ENCODE measurements around the gene FZD10. TPM values are rescaled to one million over a fixed set of nuclear protein-coding genes. Genes with fewer than 3 reads are reported as not detected.

The FZD10 gene
- total RNA-seq, 2 experiments from 2014 or later: not detected

DNA sequence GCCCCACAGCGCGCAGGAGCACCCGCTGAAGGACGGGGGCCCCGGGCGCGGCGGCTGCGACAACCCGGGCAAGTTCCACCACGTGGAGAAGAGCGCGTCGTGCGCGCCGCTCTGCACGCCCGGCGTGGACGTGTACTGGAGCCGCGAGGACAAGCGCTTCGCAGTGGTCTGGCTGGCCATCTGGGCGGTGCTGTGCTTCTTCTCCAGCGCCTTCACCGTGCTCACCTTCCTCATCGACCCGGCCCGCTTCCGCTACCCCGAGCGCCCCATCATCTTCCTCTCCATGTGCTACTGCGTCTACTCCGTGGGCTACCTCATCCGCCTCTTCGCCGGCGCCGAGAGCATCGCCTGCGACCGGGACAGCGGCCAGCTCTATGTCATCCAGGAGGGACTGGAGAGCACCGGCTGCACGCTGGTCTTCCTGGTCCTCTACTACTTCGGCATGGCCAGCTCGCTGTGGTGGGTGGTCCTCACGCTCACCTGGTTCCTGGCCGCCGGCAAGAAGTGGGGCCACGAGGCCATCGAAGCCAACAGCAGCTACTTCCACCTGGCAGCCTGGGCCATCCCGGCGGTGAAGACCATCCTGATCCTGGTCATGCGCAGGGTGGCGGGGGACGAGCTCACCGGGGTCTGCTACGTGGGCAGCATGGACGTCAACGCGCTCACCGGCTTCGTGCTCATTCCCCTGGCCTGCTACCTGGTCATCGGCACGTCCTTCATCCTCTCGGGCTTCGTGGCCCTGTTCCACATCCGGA is 1.4 kb downstream of the FZD10 start:
- Mint-ChIP-seq H3K9me3 (no peaks in the 10 kb centered on the region), H3K27ac (no peak overlapping the region), H3K4me1 (peaks cover 4% of the 10 kb centered on the region), H3K4me3 (no peak overlapping the region), H3K36me3 (ENCODE audit: low read depth) (peaks cover 2% of the 10 kb centered on the region), H3K27me3 (peaks cover 48% of the 10 kb centered on the region)
- no peak for DNase-seq
- CTCF ChIA-PET: no interaction called here
- POLR2A ChIA-PET: no interaction called here

DNA sequence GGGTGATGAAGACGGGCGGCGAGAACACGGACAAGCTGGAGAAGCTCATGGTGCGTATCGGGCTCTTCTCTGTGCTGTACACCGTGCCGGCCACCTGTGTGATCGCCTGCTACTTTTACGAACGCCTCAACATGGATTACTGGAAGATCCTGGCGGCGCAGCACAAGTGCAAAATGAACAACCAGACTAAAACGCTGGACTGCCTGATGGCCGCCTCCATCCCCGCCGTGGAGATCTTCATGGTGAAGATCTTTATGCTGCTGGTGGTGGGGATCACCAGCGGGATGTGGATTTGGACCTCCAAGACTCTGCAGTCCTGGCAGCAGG is 1.9 kb downstream of the FZD10 start:
- H3K4me3 Mint-ChIP-seq: no peak overlapping the region
- H3K4me1 Mint-ChIP-seq: peaks cover 4% of the 10 kb centered on the region
- H3K27me3 Mint-ChIP-seq: peaks cover 48% of the 10 kb centered on the region
- DNase-seq: no peak
- CTCF ChIA-PET: no interaction called here
- no peak overlapping the region for H3K27ac Mint-ChIP-seq
- no peaks in the 10 kb centered on the region for H3K9me3 Mint-ChIP-seq
- POLR2A ChIA-PET: no interaction called here
- H3K36me3 Mint-ChIP-seq (ENCODE audit: low read depth): peaks cover 2% of the 10 kb centered on the region

GRCh38 chr12:130164936-130165335 is 2.7 kb downstream of the FZD10 start:
- ChIA-PET POLR2A (no interaction called here), CTCF (no interaction called here)
- Mint-ChIP-seq H3K9me3 (no peaks in the 10 kb centered on the region), H3K27ac (no peak overlapping the region), H3K4me1 (peaks cover 4% of the 10 kb centered on the region), H3K4me3 (no peak overlapping the region), H3K27me3 (peaks cover 48% of the 10 kb centered on the region), H3K36me3 (ENCODE audit: low read depth) (peaks cover 2% of the 10 kb centered on the region)
- no peak for DNase-seq

GRCh38 chr12:130166306-130166705 is 4.0 kb downstream of the FZD10 start:
- Mint-ChIP-seq H3K4me3 (no peak overlapping the region), H3K4me1 (peaks cover 4% of the 10 kb centered on the region), H3K27ac (no peak overlapping the region), H3K9me3 (no peaks in the 10 kb centered on the region), H3K36me3 (ENCODE audit: low read depth) (peaks cover 2% of the 10 kb centered on the region), H3K27me3 (peaks cover 52% of the 10 kb centered on the region)
- ChIA-PET CTCF (no interaction called here), POLR2A (no interaction called here)
- no peak for DNase-seq

- Mint-ChIP-seq H3K4me3 (no peak overlapping the region), H3K27ac (no peak overlapping the region), H3K9me3 (no peaks in the 10 kb centered on the region), H3K4me1 (peaks cover 4% of the 10 kb centered on the region), H3K27me3 (peaks cover 53% of the 10 kb centered on the region), H3K36me3 (ENCODE audit: low read depth) (peaks cover 2% of the 10 kb centered on the region)
- ChIA-PET POLR2A (no interaction called here), CTCF (no interaction called here)
- no peak for DNase-seq
Measured at GRCh38 chr12:130167537-130167936, 5.3 kb downstream of the FZD10 start.

DNA sequence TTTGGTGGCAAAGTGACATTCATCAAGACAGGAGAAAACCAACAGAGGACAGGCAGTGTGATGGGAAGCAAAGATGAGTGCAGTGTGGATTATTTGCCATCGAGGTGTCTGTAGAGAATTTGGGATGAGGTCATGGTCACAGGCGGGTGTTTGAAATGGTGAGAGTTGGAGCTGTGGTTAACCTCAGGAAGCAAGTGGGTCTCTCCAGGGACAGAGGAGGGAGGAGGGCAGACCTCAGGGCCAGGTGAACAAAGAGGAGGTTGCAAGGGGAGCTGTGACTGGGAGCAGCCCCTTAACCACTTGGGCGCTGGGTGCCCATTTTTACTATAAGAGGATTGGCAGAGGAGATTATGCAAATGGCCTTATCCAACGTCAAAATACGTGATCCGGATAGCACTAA is 7.0 kb downstream of the FZD10 start:
- ChIA-PET CTCF (no interaction called here), POLR2A (no interaction called here)
- Mint-ChIP-seq H3K4me3 (no peak overlapping the region), H3K36me3 (ENCODE audit: low read depth) (no peaks in the 10 kb centered on the region), H3K4me1 (no peaks in the 10 kb centered on the region), H3K27ac (no peak overlapping the region), H3K27me3 (peaks cover 45% of the 10 kb centered on the region), H3K9me3 (no peaks in the 10 kb centered on the region)
- DNase-seq: no peak

GRCh38 chr12:130169924-130170323 is 7.7 kb downstream of the FZD10 start:
- Mint-ChIP-seq H3K27me3 (peaks cover 39% of the 10 kb centered on the region), H3K4me1 (no peaks in the 10 kb centered on the region), H3K4me3 (no peak overlapping the region), H3K9me3 (no peaks in the 10 kb centered on the region), H3K36me3 (ENCODE audit: low read depth) (no peaks in the 10 kb centered on the region), H3K27ac (no peak overlapping the region)
- POLR2A ChIA-PET: no interaction called here
- no peak for DNase-seq
- CTCF ChIA-PET: no interaction called here

DNA sequence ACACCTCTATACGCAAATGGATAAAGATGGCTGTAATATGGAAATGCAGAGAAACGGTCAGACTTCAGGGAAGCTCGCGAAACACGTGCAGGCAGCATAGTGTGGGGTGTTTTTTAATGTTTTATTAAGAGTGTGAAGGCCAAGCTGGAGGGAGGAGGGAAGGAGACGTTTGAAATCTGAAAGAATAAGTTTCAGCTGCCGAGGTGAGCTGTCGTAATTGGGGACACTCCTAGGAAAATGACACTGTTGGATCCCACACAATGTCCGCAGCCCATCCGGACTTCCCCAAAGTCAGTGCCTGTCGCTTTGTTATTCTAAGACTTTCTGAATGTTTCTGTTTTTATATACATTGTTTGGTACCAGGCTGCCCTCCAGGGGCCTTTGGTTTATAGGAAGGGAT is 8.3 kb downstream of the FZD10 start:
- no peak overlapping the region for H3K4me3 Mint-ChIP-seq
- POLR2A ChIA-PET: no interaction called here
- H3K27ac Mint-ChIP-seq: no peak overlapping the region
- no peaks in the 10 kb centered on the region for H3K36me3 Mint-ChIP-seq (ENCODE audit: low read depth)
- CTCF ChIA-PET: no interaction called here
- no peaks in the 10 kb centered on the region for H3K9me3 Mint-ChIP-seq
- H3K27me3 Mint-ChIP-seq: peaks cover 34% of the 10 kb centered on the region
- no peaks in the 10 kb centered on the region for H3K4me1 Mint-ChIP-seq
- DNase-seq: no peak

DNA sequence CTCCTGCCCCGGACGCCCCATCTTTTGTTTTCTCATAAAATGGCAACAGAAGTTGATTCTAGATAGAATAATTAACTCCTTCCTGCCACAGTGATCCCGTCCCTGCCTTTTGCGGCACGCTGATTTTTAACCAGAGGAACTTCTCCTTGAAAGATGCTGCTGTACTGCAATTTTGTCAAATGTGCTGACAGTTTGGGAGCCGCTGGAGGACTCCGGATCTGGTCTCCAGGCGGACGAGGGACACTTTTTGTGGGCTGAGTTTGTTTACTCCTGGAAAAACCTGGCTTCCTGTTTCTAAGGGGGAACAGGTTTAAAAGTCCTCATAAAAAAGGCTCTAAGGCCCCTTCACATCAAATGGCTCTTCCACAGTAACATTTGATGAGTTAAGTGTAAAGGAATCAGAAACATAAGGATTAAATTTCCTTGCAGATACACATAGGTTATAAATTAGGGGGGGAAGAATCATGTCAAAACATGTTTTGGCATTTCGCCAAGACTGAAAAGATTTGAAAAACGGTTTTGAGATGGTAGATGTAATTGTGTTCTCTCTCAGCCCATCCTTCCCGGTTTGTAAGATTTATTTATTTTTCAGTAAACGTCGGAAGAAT is 15.5 kb downstream of the FZD10 start:
- ChIA-PET CTCF (interaction anchor here (0.7 kb wide), 1 partner anchor 535 kb away, joined by 3 read pairs; no protein-coding TSS in a partner anchor), POLR2A (no interaction called here)

DNA sequence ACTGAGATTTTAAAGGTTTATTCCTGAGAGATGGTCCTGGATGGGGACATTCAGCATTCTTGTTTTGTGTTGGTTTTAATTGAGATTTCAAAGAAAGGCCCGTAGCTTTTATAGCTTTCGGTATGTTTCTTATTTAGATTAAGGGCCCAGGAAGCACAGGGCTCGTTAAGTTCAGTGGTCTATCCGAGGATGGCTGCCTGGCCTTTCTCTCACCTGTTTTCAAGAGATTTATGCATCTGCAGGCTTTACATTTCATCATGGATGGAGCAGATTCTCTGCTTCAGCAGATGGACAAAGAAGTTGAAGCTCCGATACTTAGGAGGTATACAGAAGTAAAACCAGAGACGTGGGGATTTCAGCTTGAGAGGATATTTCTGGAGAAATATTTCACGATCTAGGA is 16.0 kb downstream of the FZD10 start:
- no peak for DNase-seq
- peaks cover 3% of the 10 kb centered on the region for H3K9me3 Mint-ChIP-seq
- H3K27ac Mint-ChIP-seq: no peak overlapping the region
- peaks cover 10% of the 10 kb centered on the region for H3K27me3 Mint-ChIP-seq
- H3K4me3 Mint-ChIP-seq: no peak overlapping the region
- POLR2A ChIA-PET: no interaction called here
- H3K36me3 Mint-ChIP-seq (ENCODE audit: low read depth): no peaks in the 10 kb centered on the region
- CTCF ChIA-PET: interaction anchor here (0.7 kb wide), 1 partner anchor 535 kb away, joined by 3 read pairs; no protein-coding TSS in a partner anchor
- no peaks in the 10 kb centered on the region for H3K4me1 Mint-ChIP-seq

More for the DNA sequence above, 15.5 kb downstream of the FZD10 start:
- no peak overlapping the region for H3K4me3 Mint-ChIP-seq
- no peaks in the 10 kb centered on the region for H3K4me1 Mint-ChIP-seq
- H3K27me3 Mint-ChIP-seq: peaks cover 12% of the 10 kb centered on the region
- H3K9me3 Mint-ChIP-seq: peaks cover 3% of the 10 kb centered on the region
- H3K27ac Mint-ChIP-seq: no peak overlapping the region
- no peak for DNase-seq
- no peaks in the 10 kb centered on the region for H3K36me3 Mint-ChIP-seq (ENCODE audit: low read depth)

GRCh38 chr12:130179191-130179590 is 16.9 kb downstream of the FZD10 start:
- no peak for DNase-seq
- no peak overlapping the region for H3K4me3 Mint-ChIP-seq
- CTCF ChIA-PET: no interaction called here

DNA sequence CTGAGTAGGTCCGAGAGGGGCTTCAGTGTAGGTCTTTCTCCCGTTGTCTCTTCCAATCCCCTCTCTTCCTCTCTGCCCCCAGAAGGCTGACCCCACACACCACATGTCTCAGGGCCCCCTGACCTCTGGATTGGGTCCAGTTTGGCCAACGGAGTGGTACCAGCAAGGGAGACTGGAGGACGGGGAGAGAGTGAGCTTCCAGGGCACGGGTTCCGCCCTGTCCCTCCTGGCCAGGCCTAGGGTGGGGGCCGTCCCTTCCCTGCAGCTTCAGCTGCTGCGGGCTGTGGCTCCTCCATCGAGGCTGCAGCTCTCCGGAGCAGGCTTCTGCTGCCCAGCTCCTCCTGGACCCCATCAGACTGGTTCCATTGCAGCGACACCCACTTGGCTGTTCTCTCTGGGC is 17.4 kb downstream of the FZD10 start:
- no peak for DNase-seq
- Mint-ChIP-seq H3K36me3 (ENCODE audit: low read depth) (no peaks in the 10 kb centered on the region), H3K27me3 (peaks cover 6% of the 10 kb centered on the region), H3K27ac (no peak overlapping the region), H3K4me3 (no peak overlapping the region), H3K9me3 (peaks cover 3% of the 10 kb centered on the region), H3K4me1 (no peaks in the 10 kb centered on the region)
- ChIA-PET CTCF (no interaction called here), POLR2A (no interaction called here)

More at GRCh38 chr12:130179191-130179590, 16.9 kb downstream of the FZD10 start:
- H3K4me1 Mint-ChIP-seq: no peaks in the 10 kb centered on the region
- H3K9me3 Mint-ChIP-seq: peaks cover 3% of the 10 kb centered on the region
- H3K27me3 Mint-ChIP-seq: peaks cover 6% of the 10 kb centered on the region
- POLR2A ChIA-PET: no interaction called here
- no peak overlapping the region for H3K27ac Mint-ChIP-seq
- H3K36me3 Mint-ChIP-seq (ENCODE audit: low read depth): no peaks in the 10 kb centered on the region

DNA sequence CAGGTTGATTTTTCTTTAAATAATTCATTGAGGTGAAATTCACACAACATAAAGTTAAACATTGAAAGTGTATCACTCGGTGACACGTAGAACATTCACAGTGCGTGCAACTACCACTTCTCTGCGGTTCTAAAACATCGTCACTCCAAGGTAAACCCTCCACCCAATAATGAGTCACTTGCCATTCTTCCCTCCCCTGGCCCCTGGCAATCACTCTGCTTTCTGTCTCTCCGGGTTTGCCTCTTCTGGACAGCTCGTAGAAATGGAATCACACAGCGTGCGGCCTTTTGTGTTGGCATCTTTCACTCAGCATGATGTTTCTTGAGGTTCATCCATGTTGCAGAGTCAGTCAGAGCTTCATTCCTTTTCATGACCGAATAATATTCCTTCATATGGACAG is 18.9 kb downstream of the FZD10 start:
- H3K27ac Mint-ChIP-seq: no peak overlapping the region
- no peaks in the 10 kb centered on the region for H3K36me3 Mint-ChIP-seq (ENCODE audit: low read depth)
- H3K4me1 Mint-ChIP-seq: no peaks in the 10 kb centered on the region
- H3K27me3 Mint-ChIP-seq: peaks cover 6% of the 10 kb centered on the region
- H3K9me3 Mint-ChIP-seq: peaks cover 3% of the 10 kb centered on the region
- POLR2A ChIA-PET: no interaction called here
- H3K4me3 Mint-ChIP-seq: no peak overlapping the region
- CTCF ChIA-PET: no interaction called here
- no peak for DNase-seq
